K562 (cell line): ENCODE data around the gene SPEM3. TPM values are rescaled to one million over a fixed set of nuclear protein-coding genes. Genes with fewer than 3 reads are reported as not detected.
A peak's percentile ranks its signal among the peaks of the same experiment; 100 is the strongest.

ENCODE experiments used
- ATAC-seq: fragments of 200-7000 bp; cut with Tn5 transposase; 3 replicates; pipeline ENCODE4 v1.9.1; 2020; ENCODE audit warnings: moderate library complexity
- BruUV-seq: library from RNA; stranded (reverse); fragments of 400-500 nt; replicated peaks from 2 replicates; lab custom pipeline; 2021; lab: Mats Ljungman, UMichigan
- CTCF ChIA-PET: fragments of 300-600 bp; formaldehyde crosslinking; extraction: SDS; loops from one replicate; lab custom pipeline; 2021; ENCODE audit warnings: low intra/inter-chr PET ratio; lab: Yijun Ruan, JAX
- POLR2A ChIA-PET: fragments of 300-600, 350-650 bp; sonication (Branson Sonifier 250); formaldehyde crosslinking; extraction: SDS; loops from one replicate; lab custom pipeline; 2021; ENCODE audit warnings: antibody characterized with exemption, inconsistent platforms; lab: Yijun Ruan, JAX
- DNase-seq, 4 experiments: peaks; one replicate each; pipeline versions ENCODE4 v3.0.0 to v3.0.0-alpha.2; 2011 to 2018; ENCODE audit warnings: low spot score in 3 of 4, mixed read lengths in 3 of 4; ENCODE audit errors: extremely low read depth in 1 of 4
- FAIRE-seq: peaks from 2 replicates; lab custom pipeline; 2011; peaks lifted over from hg19 to GRCh38; lab: Jason Lieb, UNC
- H2AFZ ChIP-seq: 2 replicates; pipeline ENCODE4 v1.6.0; 2011; ENCODE audit warnings: low read depth, low read length, control low read depth, inconsistent platforms
- H3K27ac ChIP-seq: fragments of 200-600 bp; 3 replicates; pipeline ENCODE4 v1.8.0; 2011; ENCODE audit warnings: low read depth, mild to moderate bottlenecking, control low read depth, inconsistent platforms, low read length, moderate library complexity, mixed read lengths; ENCODE audit errors: extremely low read depth
- H3K27me3 ChIP-seq, 2 experiments: fragments of 300-600 bp in 1 of 2; 2 replicates in 1 of 2; 3 replicates in 1 of 2; pipeline versions ENCODE4 v1.6.0 to v1.8.0; 2011; ENCODE audit warnings: inconsistent platforms in 2 of 2, low read length in 2 of 2, mild to moderate bottlenecking in 1 of 2, mixed read lengths in 1 of 2, moderate library complexity in 1 of 2; ENCODE audit not compliant: control insufficient read depth in 2 of 2, insufficient read depth in 2 of 2
- H3K36me3 ChIP-seq: fragments of 300-600 bp; 3 replicates; pipeline ENCODE4 v1.8.0; 2011; ENCODE audit warnings: mild to moderate bottlenecking, low read length, inconsistent platforms; ENCODE audit not compliant: control insufficient read depth, insufficient read depth
- H3K4me1 ChIP-seq, 2 experiments: fragments of 200-600 bp in 1 of 2; replicated peaks in 1 of 2; 2 replicates in 1 of 2; 3 replicates in 1 of 2; pipeline versions ENCODE4 v1.5.1 to v1.8.0; 2011; ENCODE audit warnings: inconsistent platforms in 2 of 2, low read length in 2 of 2, mild to moderate bottlenecking in 1 of 2, mixed read lengths in 1 of 2, moderate library complexity in 1 of 2; ENCODE audit not compliant: control insufficient read depth in 2 of 2, insufficient read depth in 2 of 2
- H3K4me2 ChIP-seq: 2 replicates; pipeline ENCODE4 v1.6.1; 2011; ENCODE audit warnings: low read length, control low read depth, inconsistent platforms, mixed read lengths; ENCODE audit not compliant: insufficient read depth
- H3K4me3 ChIP-seq: fragments of 200-600 bp; sonication (generic), shearing (Covaris generic); 2 replicates; pipeline ENCODE4 v1.5.1; 2016; ENCODE audit warnings: control low read depth, inconsistent platforms
- H3K79me2 ChIP-seq: fragments of 200-600 bp; 3 replicates; pipeline ENCODE4 v1.8.0; 2011; ENCODE audit warnings: low read length, inconsistent platforms; ENCODE audit not compliant: control insufficient read depth, insufficient read depth
- H3K9ac ChIP-seq, 2 experiments: 2 replicates each; pipeline versions ENCODE4 v1.6.0 to v1.6.1; 2011; ENCODE audit warnings: low read depth in 2 of 2, low read length in 2 of 2, control low read depth in 1 of 2, inconsistent platforms in 1 of 2, mild to moderate bottlenecking in 1 of 2, mixed read lengths in 1 of 2; ENCODE audit not compliant: insufficient read depth in 1 of 2
- H3K9me1 ChIP-seq: one replicate; pipeline ENCODE4 v1.6.0; 2011; ENCODE audit warnings: inconsistent platforms, mild to moderate bottlenecking, low read length, moderate library complexity; ENCODE audit not compliant: control insufficient read depth, insufficient read depth
- H3K9me3 ChIP-seq: replicated peaks from 2 replicates; pipeline ENCODE4 v1.5.1; 2011; ENCODE audit warnings: low read depth, low read length, inconsistent platforms; ENCODE audit not compliant: control insufficient read depth, insufficient read depth
- H4K20me1 ChIP-seq: replicated peaks from 2 replicates; pipeline ENCODE4 v1.6.1; 2011; ENCODE audit warnings: low read length, inconsistent platforms, mixed read lengths; ENCODE audit not compliant: control insufficient read depth, insufficient read depth
- BRD9 ChIP-seq: fragments of 450-650 bp; IDR thresholded peaks from 2 replicates; pipeline ENCODE4 v1.6.1; 2018; ENCODE audit warnings: low read depth; ENCODE audit not compliant: partially characterized antibody
- FOS ChIP-seq: IDR thresholded peaks from 3 replicates; pipeline ENCODE4 v1.6.1; 2011; ENCODE audit not compliant: insufficient read length; ENCODE audit errors: extremely low read depth
- HNRNPL ChIP-seq: fragments of 200-400 bp; formaldehyde crosslinking; IDR thresholded peaks from 2 replicates; pipeline ENCODE4 v1.6.1; 2017; ENCODE audit warnings: low read depth, mild to moderate bottlenecking, low read length
- KDM4B ChIP-seq, 2 experiments: fragments of 450-650 bp in 1 of 2; sonication (generic) in 1 of 2; IDR thresholded peaks; 2 replicates each; pipeline ENCODE4 v1.6.1; 2016 to 2017; ENCODE audit warnings: borderline replicate concordance in 2 of 2, antibody characterized with exemption in 1 of 2, low read depth in 1 of 2, mild to moderate bottlenecking in 1 of 2
- POLR2A ChIP-seq: fragments of 450-650 bp; conservative IDR thresholded peaks from 2 replicates; pipeline ENCODE4 v1.6.1; 2016
- POLR2B ChIP-seq: fragments of 450-650 bp; IDR thresholded peaks from 2 replicates; pipeline ENCODE4 v1.6.1; 2018; ENCODE audit warnings: low read depth; ENCODE audit not compliant: partially characterized antibody
- POLR2G ChIP-seq: fragments of 200-400 bp; formaldehyde crosslinking; IDR thresholded peaks from 2 replicates; pipeline ENCODE4 v1.6.1; 2017; ENCODE audit warnings: low read depth, mild to moderate bottlenecking, antibody characterized with exemption, low read length, moderate library complexity
- SMAD1 ChIP-seq: fragments of 150-350 bp; IDR thresholded peaks from 2 replicates; pipeline ENCODE4 v1.6.1; 2014; ENCODE audit warnings: low read length, low read depth; ENCODE audit not compliant: partially characterized antibody
- ZFX ChIP-seq: sonication (generic); formaldehyde crosslinking; IDR thresholded peaks from 2 replicates; pipeline ENCODE4 v1.8.0; 2022; ENCODE audit warnings: mild to moderate bottlenecking, missing genetic modification reagents, moderate library complexity
- WGBS: fragments of 100-300 bp; shearing (Covaris generic); methylation state at CpG from one replicate; pipeline ENCODE4 v1.1.6; 2016; ENCODE audit warnings: low coverage, mixed read lengths; ENCODE audit not compliant: insufficient coverage; ENCODE audit errors: missing lambda C conversion rate; 5-methylcytosine and 5-hydroxymethylcytosine counted together
- in situ Hi-C: fragments of 300-500 bp; cut with MboI; formaldehyde crosslinking; loops from 4 replicates; pipeline ENCODE4 v1.15.0; 2018; ENCODE audit warnings: inconsistent platforms, mixed read lengths
- intact Hi-C: fragments of 100-400 bp; cut with micrococcal nuclease; formaldehyde crosslinking; loops from 2 replicates; pipeline ENCODE4 v1.14.2; 2022
- polyA plus RNA-seq, 8 experiments: library from polyadenylated mRNA; depleted of rRNA in 4 of 8; stranded (reverse) in 5 of 8; unstranded in 3 of 8; fragments of >200 nt; fragmentation: Nextera tagmentation in 2 of 8; fragmentation: Illumina TruSeq in 1 of 8; extraction: Ambion mirVana in 2 of 8; extraction: Trizol in 1 of 8; gene quantifications; 2 replicates each; pipeline versions ENCODE4 v1.2.1 to v1.2.3, GENCODE V29; 2011 to 2014; ENCODE audit warnings: inconsistent platforms in 1 of 8, missing spikeins in 1 of 8
- total RNA-seq, 7 experiments: library from RNA; depleted of rRNA in 6 of 7; stranded (reverse); fragments of >200 nt in 6 of 7; fragmentation: Illumina TruSeq in 2 of 7; extraction: Trizol in 2 of 7; gene quantifications; 2 replicates each; pipeline versions ENCODE4 v1.2.1 to v1.2.3, GENCODE V29; 2011 to 2021; ENCODE audit warnings: low replicate concordance in 1 of 7
- TF ChIP-seq, protein P1 (sequence below), 3 experiments: IDR thresholded peaks in 2 of 3; conservative IDR thresholded peaks in 1 of 3; 2 replicates each; pipeline ENCODE4 v1.5.1; 2011 to 2012; ENCODE audit warnings: low read length in 3 of 3, mild to moderate bottlenecking in 3 of 3, control low read depth in 2 of 3, improper control_type of control experiment in 1 of 3, inconsistent platforms in 1 of 3, low read depth in 1 of 3, mixed read lengths in 1 of 3, moderate library complexity in 1 of 3; ENCODE audit not compliant: insufficient read depth in 2 of 3
- TF ChIP-seq, protein P2 (sequence below), 2 experiments: fragments of 200-800 bp in 1 of 2; sonication (Bioruptor generic) in 1 of 2; sonication (generic) in 1 of 2; formaldehyde crosslinking in 1 of 2; IDR thresholded peaks in 1 of 2; conservative IDR thresholded peaks in 1 of 2; 2 replicates each; pipeline versions ENCODE4 v1.5.0 to v1.6.1; 2016 to 2020; ENCODE audit warnings: missing compliant biosample characterization in 1 of 2, missing genetic modification characterization in 1 of 2, missing genetic modification reagents in 1 of 2
- TF ChIP-seq, protein P3 (sequence below): fragments of 250-450 bp; sonication (Bioruptor Pico); IDR thresholded peaks from 2 replicates; pipeline ENCODE4 v1.4.0; 2020; ENCODE audit warnings: mild to moderate bottlenecking, moderate library complexity

SPEM3 gene
- total and polyA plus RNA-seq, 9 of the 15 experiments (the other 6 are each of a cell fraction or from before 2014, with no cell fraction given) = not detected

DNA sequence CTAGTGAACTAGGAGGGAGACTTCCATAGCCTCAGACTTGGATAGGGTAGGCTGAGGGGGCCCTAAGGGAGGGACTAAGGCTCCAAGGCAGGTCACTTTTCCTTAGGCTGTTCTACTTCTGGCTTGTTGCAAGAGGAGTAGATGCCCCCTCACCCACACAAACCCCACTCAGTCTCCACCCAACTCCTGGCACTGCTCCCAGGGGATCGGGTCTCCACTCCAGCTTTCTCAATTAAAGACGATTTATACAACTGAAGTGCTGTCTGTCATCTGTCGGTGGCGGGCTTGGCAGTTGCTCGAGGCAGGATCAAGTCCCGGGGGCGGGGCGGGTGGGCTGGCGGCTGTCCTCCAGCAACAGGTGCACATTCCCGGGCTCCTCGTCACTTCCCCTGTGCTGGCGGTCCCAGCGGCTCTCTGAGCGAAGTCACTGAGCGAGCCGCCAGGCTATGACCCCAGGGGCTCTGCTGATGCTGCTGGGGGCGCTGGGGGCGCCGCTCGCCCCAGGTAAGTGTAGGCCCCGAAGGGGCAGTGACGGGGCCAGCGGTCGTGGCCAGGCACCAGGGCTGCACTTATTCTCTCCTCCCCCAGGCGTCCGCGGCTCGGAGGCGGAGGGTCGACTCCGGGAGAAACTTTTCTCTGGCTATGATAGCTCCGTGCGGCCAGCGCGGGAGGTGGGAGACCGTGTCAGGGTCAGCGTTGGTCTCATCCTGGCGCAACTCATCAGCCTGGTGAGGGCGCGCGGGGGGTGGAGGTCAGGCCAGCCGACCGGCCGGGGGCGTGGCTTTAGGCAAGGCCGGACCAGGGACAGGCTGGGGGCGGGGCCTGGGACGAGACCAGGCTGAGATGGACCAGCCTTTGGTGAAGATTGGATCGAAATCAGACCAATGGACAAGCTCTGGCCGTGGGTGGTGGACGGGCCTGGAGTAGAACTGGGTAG is 16.3 kb downstream of the SPEM3 start, which contains the start of gene CHRNB1:
TSS of gene CHRNB1 (plus strand) at position 380 of the 937 bp plus-strand sequence. CDS start at position 447, 67 bp downstream.
- Histone ChIP-seq H3K36me3 (no peaks in the 10 kb centered on the region), H3K27ac (peak within 1 kb of the TSS; percentile 30; the same call in 2 of the 3 replicates), H3K9ac (peak within 1 kb of the TSS; percentile 41 to 89; a peak in 3 of 4 replicates), H4K20me1 (no peaks in the 10 kb centered on the region), H3K27me3 (no peaks in the 10 kb centered on the region), H3K9me1 (peaks cover 3% of the 10 kb centered on the region), H3K79me2 (no peaks in the 10 kb centered on the region), H2AFZ (peak within 1 kb of the TSS; percentile 86), H3K4me3 (peak within 1 kb of the TSS; percentile 35), H3K4me1 (peaks cover 15 to 46% of the 10 kb centered on the region in 2 experiments; a peak in 4 of 5 replicates), H3K9me3 (no peaks in the 10 kb centered on the region), H3K4me2 (peak within 1 kb of the TSS; percentile 65)
- CTCF ChIA-PET = no interaction called here
- ATAC-seq (peak; percentile 94), FAIRE-seq (peak; percentile 83), DNase-seq (peak; percentile 88 to 90 (median 90))
- 10% methylated on average over 22 of the region's 51 CpGs for WGBS
- intact Hi-C loops (no loop called here), in situ Hi-C loops (no loop called here)
- no TSS peak for BruUV-seq
- POLR2A ChIA-PET = interaction anchor here (0.6 to 1.7 kb wide), 6 partner anchors 10 to 235 kb away, joined by 3 to 7 read pairs (median 3); partner anchors contain the start of gene POLR2A
- TF ChIP-seq FOS = no peak
- TF ChIP-seq, protein P1, sequence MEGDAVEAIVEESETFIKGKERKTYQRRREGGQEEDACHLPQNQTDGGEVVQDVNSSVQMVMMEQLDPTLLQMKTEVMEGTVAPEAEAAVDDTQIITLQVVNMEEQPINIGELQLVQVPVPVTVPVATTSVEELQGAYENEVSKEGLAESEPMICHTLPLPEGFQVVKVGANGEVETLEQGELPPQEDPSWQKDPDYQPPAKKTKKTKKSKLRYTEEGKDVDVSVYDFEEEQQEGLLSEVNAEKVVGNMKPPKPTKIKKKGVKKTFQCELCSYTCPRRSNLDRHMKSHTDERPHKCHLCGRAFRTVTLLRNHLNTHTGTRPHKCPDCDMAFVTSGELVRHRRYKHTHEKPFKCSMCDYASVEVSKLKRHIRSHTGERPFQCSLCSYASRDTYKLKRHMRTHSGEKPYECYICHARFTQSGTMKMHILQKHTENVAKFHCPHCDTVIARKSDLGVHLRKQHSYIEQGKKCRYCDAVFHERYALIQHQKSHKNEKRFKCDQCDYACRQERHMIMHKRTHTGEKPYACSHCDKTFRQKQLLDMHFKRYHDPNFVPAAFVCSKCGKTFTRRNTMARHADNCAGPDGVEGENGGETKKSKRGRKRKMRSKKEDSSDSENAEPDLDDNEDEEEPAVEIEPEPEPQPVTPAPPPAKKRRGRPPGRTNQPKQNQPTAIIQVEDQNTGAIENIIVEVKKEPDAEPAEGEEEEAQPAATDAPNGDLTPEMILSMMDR (IDR thresholded peaks at IDR 0.05 in 2 of 3, conservative IDR thresholded peaks at IDR 0.05 in 1 of 3; ENCODE audit: insufficient read depth in 2 of 3, low read depth in 1 of 3, low read length in 3 of 3) = peak in 2 of 3 experiments; percentile 10 to 16; a peak in 1 of 6 replicates
- peak in 1 of 2 experiments; percentile 63; a peak in 1 of 4 replicates for TF ChIP-seq KDM4B (IDR thresholded peaks at IDR 0.05; ENCODE audit: borderline replicate concordance in 2 of 2, low read depth in 1 of 2)
- TF ChIP-seq SMAD1 = no peak
- TF ChIP-seq, protein P2, sequence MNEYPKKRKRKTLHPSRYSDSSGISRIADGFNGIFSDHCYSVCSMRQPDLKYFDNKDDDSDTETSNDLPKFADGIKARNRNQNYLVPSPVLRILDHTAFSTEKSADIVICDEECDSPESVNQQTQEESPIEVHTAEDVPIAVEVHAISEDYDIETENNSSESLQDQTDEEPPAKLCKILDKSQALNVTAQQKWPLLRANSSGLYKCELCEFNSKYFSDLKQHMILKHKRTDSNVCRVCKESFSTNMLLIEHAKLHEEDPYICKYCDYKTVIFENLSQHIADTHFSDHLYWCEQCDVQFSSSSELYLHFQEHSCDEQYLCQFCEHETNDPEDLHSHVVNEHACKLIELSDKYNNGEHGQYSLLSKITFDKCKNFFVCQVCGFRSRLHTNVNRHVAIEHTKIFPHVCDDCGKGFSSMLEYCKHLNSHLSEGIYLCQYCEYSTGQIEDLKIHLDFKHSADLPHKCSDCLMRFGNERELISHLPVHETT (CRISPR knock-in tag; conservative IDR thresholded peaks at IDR 0.05 in 1 of 2, IDR thresholded peaks at IDR 0.05 in 1 of 2) = no peak
- TF ChIP-seq, protein P3, sequence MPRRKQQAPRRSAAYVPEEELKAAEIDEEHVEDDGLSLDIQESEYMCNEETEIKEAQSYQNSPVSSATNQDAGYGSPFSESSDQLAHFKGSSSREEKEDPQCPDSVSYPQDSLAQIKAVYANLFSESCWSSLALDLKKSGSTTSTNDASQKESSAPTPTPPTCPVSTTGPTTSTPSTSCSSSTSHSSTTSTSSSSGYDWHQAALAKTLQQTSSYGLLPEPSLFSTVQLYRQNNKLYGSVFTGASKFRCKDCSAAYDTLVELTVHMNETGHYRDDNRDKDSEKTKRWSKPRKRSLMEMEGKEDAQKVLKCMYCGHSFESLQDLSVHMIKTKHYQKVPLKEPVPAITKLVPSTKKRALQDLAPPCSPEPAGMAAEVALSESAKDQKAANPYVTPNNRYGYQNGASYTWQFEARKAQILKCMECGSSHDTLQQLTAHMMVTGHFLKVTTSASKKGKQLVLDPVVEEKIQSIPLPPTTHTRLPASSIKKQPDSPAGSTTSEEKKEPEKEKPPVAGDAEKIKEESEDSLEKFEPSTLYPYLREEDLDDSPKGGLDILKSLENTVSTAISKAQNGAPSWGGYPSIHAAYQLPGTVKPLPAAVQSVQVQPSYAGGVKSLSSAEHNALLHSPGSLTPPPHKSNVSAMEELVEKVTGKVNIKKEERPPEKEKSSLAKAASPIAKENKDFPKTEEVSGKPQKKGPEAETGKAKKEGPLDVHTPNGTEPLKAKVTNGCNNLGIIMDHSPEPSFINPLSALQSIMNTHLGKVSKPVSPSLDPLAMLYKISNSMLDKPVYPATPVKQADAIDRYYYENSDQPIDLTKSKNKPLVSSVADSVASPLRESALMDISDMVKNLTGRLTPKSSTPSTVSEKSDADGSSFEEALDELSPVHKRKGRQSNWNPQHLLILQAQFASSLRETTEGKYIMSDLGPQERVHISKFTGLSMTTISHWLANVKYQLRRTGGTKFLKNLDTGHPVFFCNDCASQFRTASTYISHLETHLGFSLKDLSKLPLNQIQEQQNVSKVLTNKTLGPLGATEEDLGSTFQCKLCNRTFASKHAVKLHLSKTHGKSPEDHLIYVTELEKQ (CRISPR knock-in tag) = no peak
- no peak for TF ChIP-seq POLR2A
- peak; percentile 72 for TF ChIP-seq POLR2G
- 0 out of 2 replicates have a peak, but pooled peaks have one; percentile 34 for TF ChIP-seq HNRNPL
- TF ChIP-seq BRD9 = no peak
- peak; percentile 35 for TF ChIP-seq ZFX (CRISPR knock-in tag)
- no peak for TF ChIP-seq POLR2B
